SK-N-MC (cell line): ENCODE measurements around the gene PAQR8.

Experiments used
- DNase-seq: peaks from one replicate; pipeline ENCODE4 v3.0.0-alpha.2; 2011; ENCODE audit warnings: low read depth, low spot score
- H3K27ac ChIP-seq: fragments of 200-600 bp; sonication (generic); 2 replicates; pipeline ENCODE4 v1.5.1; 2016; ENCODE audit warnings: mixed run types
- H3K36me3 ChIP-seq: fragments of 200-600 bp; sonication (generic); 2 replicates; pipeline ENCODE4 v1.6.1; 2017; ENCODE audit warnings: antibody characterized with exemption, low read length, mixed read lengths; ENCODE audit not compliant: insufficient read depth
- H3K4me3 ChIP-seq: fragments of 200-600 bp; sonication (generic); 2 replicates; pipeline ENCODE4 v1.5.1; 2016
- H3K9ac ChIP-seq: fragments of 200-600 bp; sonication (generic); 2 replicates; pipeline ENCODE4 v1.8.0; 2017; ENCODE audit warnings: mixed run types, mixed read lengths; ENCODE audit not compliant: insufficient read length
- H3K9me3 ChIP-seq: fragments of 200-600 bp; sonication (generic); 2 replicates; pipeline ENCODE4 v1.6.1; 2017; ENCODE audit warnings: low read depth, mild to moderate bottlenecking, antibody characterized with exemption, low read length, moderate library complexity, mixed read lengths
- EZH2 ChIP-seq: fragments of 200-600 bp; sonication (generic); IDR thresholded peaks from one replicate; pipeline ENCODE4 v1.6.1; 2017; ENCODE audit warnings: antibody characterized with exemption
- FOXP2 ChIP-seq: optimal IDR thresholded peaks from 2 replicates; pipeline ENCODE3; 2011; ENCODE audit warnings: mild to moderate bottlenecking, moderate library complexity; ENCODE audit not compliant: insufficient read depth; ENCODE audit errors: extremely low read length, control extremely low read depth
- POLR2AphosphoS5 ChIP-seq: IDR thresholded peaks from 2 replicates; pipeline ENCODE4 v1.6.1; 2012; ENCODE audit warnings: mild to moderate bottlenecking, low read depth, low read length, borderline replicate concordance

PAQR8 gene

GRCh38 chr6:52391599-52391998 is 29.6 kb downstream of the PAQR8 start:
- DNase-seq = no peak
- no peak overlapping the region for H3K27ac ChIP-seq
- H3K4me3 ChIP-seq = no peak overlapping the region
- TF ChIP-seq POLR2AphosphoS5 (no peak), FOXP2 (no peak), EZH2 (no peak)
- H3K36me3 ChIP-seq = no peaks in the 10 kb centered on the region
- no peak overlapping the region for H3K9ac ChIP-seq
- no peaks in the 10 kb centered on the region for H3K9me3 ChIP-seq

- Histone ChIP-seq H3K9ac (no peak overlapping the region), H3K9me3 (no peaks in the 10 kb centered on the region), H3K4me3 (no peak overlapping the region), H3K27ac (no peak overlapping the region), H3K36me3 (no peaks in the 10 kb centered on the region)
- no peak for TF ChIP-seq FOXP2
- no peak for TF ChIP-seq EZH2
- TF ChIP-seq POLR2AphosphoS5 = no peak
- no peak for DNase-seq
Observed at GRCh38 chr6:52392944-52393343, 31.0 kb downstream of the PAQR8 start.

- Histone ChIP-seq H3K27ac (no peak overlapping the region), H3K9ac (no peak overlapping the region), H3K4me3 (no peak overlapping the region), H3K36me3 (no peaks in the 10 kb centered on the region), H3K9me3 (no peaks in the 10 kb centered on the region)
- DNase-seq = no peak
- TF ChIP-seq POLR2AphosphoS5 (no peak), EZH2 (no peak), FOXP2 (no peak)
Observed at GRCh38 chr6:52393780-52394179, 31.8 kb downstream of the PAQR8 start.

- no peak overlapping the region for H3K9ac ChIP-seq
- no peak for DNase-seq
- no peak overlapping the region for H3K27ac ChIP-seq
- H3K36me3 ChIP-seq = no peaks in the 10 kb centered on the region
- TF ChIP-seq POLR2AphosphoS5 (no peak), FOXP2 (no peak), EZH2 (no peak)
- H3K4me3 ChIP-seq = no peak overlapping the region
- no peaks in the 10 kb centered on the region for H3K9me3 ChIP-seq
Observed at GRCh38 chr6:52394251-52394666, 32.3 kb downstream of the PAQR8 start.

GRCh38 chr6:52395969-52396368 is 34.0 kb downstream of the PAQR8 start:
- no peak for DNase-seq

GRCh38 chr6:52399511-52400312 is 37.8 kb downstream of the PAQR8 start:
- Histone ChIP-seq H3K27ac (no peak overlapping the region), H3K36me3 (no peaks in the 10 kb centered on the region), H3K9ac (no peak overlapping the region), H3K9me3 (no peaks in the 10 kb centered on the region), H3K4me3 (no peak overlapping the region)
- TF ChIP-seq EZH2 (no peak), POLR2AphosphoS5 (no peak), FOXP2 (no peak)
- no peak for DNase-seq

More at GRCh38 chr6:52395969-52396368, 34.0 kb downstream of the PAQR8 start:
- Histone ChIP-seq H3K9ac (no peak overlapping the region), H3K27ac (no peak overlapping the region), H3K4me3 (no peak overlapping the region), H3K36me3 (no peaks in the 10 kb centered on the region), H3K9me3 (no peaks in the 10 kb centered on the region)
- no peak for TF ChIP-seq EZH2
- TF ChIP-seq FOXP2 = no peak
- TF ChIP-seq POLR2AphosphoS5 = no peak

- Histone ChIP-seq H3K4me3 (no peak overlapping the region), H3K36me3 (no peaks in the 10 kb centered on the region), H3K9ac (peak overlapping the region; percentile 34), H3K9me3 (no peaks in the 10 kb centered on the region), H3K27ac (no peak overlapping the region)
- no peak for DNase-seq
- TF ChIP-seq EZH2 (no peak), POLR2AphosphoS5 (no peak), FOXP2 (no peak)
Observed at GRCh38 chr6:52400313-52401041, 38.5 kb downstream of the PAQR8 start.

- H3K27ac ChIP-seq = no peak overlapping the region
- H3K9ac ChIP-seq = no peak overlapping the region
- H3K9me3 ChIP-seq = no peaks in the 10 kb centered on the region
- no peak for DNase-seq
- TF ChIP-seq EZH2 (no peak), POLR2AphosphoS5 (no peak), FOXP2 (no peak)
- H3K36me3 ChIP-seq = no peaks in the 10 kb centered on the region
- H3K4me3 ChIP-seq = no peak overlapping the region
Observed at GRCh38 chr6:52403086-52403485, 41.1 kb downstream of the PAQR8 start.
